Ramos (cell line): ENCODE results near the gene CARD9.
"Not testable (repeated sequence)": the region's sequence is repeated elsewhere in the genome, so short reads cannot be mapped to it uniquely, and the experiment has no call there.

ENCODE experiments used
- in situ Hi-C: fragments of 300-500 bp; cut with MboI; formaldehyde crosslinking; loops from one replicate; pipeline ENCODE4 v1.14.3; 2022; ENCODE audit warnings: low sequenced_read_pairs; ENCODE audit not compliant: unreplicated experiment

CARD9 gene, protein sequence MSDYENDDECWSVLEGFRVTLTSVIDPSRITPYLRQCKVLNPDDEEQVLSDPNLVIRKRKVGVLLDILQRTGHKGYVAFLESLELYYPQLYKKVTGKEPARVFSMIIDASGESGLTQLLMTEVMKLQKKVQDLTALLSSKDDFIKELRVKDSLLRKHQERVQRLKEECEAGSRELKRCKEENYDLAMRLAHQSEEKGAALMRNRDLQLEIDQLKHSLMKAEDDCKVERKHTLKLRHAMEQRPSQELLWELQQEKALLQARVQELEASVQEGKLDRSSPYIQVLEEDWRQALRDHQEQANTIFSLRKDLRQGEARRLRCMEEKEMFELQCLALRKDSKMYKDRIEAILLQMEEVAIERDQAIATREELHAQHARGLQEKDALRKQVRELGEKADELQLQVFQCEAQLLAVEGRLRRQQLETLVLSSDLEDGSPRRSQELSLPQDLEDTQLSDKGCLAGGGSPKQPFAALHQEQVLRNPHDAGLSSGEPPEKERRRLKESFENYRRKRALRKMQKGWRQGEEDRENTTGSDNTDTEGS

DNA sequence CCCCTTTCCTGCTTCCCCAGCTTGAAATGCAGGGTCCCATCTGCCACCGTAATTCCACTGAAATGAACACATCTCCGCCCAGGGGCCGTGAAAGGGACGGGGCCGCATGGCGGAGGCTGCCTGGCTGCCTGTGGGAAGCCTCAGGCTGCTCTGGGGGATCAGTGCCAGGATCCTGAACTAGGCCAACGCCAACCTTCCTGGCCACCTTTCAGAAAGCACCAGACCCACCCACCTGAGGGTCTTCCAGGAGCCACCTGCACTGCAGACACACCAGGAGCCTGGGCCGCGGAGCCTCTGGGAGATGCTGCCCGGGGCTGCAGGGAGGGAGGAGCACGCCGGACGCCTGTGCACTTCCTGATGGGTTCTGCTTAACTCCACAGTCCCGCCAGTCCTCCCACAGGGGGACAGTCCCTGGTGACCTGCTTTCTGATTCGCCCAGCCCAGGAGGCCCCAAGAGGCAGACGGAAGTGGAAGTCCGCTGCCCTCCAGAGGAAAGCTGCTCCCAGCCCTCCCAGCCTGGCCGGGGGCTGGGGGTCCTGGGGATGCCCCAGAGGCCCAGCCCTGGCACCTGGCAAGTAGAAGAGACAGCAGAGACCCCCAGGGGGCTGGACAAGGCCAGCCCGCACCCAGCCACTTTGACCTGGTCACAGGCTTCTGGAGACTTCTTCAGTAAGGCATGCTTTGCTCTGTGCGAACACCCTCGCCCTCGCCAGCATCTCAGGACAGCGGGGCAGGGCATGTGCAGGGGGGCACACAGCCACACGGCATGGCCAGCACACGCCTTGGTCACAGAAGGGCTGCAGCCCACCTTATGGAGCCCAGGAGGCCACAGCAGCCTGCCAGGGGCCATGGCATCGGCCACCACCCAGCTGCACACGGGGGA lies at the start of gene CARD9:
TSS of gene CARD9 (minus strand) at position 370 of the 883 bp plus-strand sequence. CDS start 1,591 bp downstream, outside the sequence.
- in situ Hi-C loops: no loop called here

DNA sequence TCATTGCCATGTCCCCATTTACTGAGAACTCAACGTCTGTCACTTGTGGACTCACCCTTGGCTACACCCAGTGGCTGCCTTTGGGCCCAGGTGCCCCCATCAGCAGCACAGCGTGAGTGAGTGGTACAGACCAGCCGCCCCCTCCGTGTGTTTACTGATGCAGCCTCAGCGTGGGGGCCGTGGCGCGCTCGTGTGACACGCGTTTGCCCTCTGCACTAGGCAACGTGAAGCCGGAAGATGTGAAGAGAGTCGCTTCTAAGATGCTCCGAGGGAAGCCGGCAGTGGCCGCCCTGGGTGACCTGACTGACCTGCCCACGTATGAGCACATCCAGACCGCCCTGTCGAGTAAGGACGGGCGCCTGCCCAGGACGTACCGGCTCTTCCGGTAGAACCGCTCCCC lies 49.4 kb upstream of the CARD9 start:
- in situ Hi-C loops: no loop called here

DNA sequence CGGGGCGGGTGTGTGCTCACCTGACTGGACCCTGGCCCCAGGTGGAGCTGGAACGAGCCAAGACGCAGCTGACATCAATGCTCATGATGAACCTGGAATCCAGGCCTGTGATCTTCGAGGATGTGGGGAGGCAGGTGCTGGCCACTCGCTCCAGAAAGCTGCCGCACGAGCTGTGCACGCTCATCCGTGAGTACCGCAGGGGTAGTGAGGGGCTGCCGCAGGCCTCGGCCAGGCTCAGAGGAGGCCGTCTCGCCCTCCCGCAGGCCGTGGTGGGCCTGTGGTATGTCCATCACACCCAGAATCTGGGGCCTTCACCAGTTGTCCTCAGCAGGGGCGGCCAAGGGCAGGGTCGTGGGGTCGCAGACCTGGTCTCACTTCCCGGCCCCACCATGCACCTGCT lies 48.3 kb upstream of the CARD9 start:
- in situ Hi-C loops: no loop called here

DNA sequence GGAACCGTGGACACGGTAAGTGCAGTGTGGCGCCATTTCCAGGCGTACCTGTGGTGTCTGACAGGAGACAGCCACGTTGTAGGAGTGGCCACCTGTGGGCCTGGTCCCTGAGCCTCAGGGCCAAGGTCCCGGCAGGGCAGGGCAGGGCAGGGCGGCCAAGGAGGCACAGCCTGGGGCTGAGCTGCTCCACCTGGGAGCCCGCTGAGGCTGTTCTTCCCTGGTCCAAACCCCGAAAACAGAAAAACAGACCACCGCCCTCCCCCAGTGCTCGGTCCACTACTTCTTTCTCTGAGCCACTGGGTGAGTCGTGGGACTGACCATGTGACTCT lies 45.6 kb upstream of the CARD9 start:
- in situ Hi-C loops: no loop called here

DNA sequence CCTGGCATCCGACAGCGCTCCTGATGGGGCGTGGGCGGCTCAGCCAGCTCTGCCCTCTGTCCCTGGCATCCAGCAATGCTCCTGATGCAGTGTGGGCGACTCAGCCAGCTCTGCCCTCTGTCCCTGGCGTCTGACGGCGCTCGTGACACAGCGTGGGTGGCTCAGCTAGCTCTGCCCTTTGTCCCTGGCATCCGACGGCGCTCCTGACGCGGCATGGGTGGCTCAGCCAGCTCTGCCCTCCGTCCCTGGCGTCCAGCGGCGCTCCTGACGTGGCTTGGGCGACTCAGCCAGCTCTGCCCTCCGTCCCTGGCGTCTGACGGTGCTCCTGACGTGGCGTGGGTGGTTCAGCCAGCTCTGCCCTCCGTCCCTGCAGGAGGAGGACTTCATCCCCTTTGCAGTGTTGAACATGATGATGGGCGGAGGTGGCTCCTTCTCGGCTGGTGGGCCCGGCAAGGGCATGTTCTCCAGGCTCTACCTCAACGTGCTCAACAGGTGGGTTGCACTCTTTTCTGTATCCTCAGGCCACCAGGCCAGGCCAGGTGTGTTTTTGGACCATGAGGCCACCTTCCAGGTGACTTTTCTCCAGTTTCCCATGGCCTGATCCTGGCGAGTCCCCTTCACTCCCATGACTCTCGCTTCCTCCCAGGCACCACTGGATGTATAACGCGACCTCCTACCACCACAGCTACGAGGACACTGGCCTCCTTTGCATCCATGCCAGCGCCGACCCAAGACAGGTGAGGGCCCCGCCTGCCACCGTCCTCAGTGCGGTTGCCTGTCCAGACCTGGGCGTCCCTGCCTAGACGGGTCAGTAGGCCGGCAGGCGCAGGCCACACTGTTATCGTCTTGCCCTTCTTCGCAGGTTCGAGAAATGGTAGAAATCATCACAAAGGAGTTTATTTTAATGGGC lies 45.0 kb upstream of the CARD9 start:
- in situ Hi-C loops: no loop called here

DNA sequence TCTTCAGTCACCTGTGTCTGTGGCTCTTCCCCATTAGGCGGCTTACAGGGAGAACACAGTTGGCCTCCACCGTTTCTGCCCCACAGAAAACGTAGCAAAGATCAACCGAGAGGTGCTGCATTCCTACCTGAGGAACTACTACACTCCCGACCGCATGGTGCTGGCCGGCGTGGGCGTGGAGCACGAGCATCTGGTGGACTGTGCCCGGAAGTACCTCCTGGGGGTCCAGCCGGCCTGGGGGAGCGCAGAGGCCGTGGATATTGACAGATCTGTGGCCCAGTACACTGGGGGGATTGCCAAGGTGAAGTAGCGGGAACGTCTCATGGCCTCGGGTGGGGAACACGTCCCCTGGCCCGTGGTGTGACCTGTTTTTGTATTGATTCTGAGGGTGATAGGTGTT lies 43.4 kb upstream of the CARD9 start:
- in situ Hi-C loops: no loop called here

DNA sequence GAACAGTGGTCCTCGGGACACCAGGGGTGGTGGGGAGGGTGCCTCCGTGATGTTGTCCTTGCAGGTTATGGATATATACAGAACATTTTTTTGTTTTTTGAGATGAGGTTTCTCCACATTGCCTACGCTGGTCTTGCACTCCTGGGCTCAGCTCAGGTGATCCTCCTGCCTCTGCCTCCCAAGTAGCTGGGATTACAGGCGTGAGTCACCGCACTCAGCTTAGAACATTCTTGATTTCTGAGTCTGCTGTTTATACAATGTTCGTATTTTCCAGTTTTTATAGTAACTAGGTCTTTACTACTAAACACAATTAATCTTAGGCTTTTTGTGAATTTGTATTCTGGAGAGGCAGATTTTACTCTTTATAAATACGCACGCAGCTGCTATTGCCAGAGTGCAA lies 43.0 kb upstream of the CARD9 start:
- in situ Hi-C loops: no loop called here

DNA sequence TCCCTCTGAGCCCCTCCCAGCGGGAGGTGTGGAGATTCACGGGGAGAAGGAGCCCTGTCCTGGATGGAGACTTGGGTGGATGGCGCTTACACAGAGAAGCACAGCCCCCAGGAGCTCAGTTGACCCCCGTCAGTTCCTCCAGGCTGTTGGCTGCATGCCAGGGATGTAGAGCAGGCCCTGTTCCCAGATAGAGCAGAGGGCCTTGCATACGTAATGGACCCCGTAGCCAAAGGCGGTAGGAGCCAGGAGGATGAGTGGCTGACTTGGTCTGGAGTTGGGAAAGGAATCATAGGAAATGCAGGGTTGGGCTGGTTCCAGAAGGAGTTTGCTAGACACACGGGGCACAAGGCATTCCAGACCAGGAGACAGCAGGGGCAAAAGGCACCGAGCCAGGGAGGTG lies 39.5 kb upstream of the CARD9 start:
- in situ Hi-C loops: no loop called here

DNA sequence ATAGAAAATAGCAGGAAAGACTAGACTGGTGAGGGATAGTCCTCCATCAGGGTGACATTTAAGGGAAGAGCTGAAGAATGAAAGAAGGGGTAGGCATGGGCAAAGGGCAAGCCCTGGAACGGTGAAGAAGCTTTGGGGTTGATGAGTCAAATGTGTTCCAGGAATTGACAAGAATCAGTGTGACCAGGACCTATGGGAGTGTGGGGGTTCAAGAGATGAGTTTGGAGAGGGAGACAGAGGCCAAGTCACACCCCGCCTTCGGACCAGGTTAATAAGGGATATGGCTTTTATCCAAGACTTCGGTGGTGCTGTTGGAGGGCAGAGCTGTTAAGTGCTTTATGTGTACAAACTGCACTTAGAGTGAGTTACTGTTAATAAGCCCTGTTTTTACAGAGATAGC lies 37.9 kb upstream of the CARD9 start:
- in situ Hi-C loops: no loop called here

DNA sequence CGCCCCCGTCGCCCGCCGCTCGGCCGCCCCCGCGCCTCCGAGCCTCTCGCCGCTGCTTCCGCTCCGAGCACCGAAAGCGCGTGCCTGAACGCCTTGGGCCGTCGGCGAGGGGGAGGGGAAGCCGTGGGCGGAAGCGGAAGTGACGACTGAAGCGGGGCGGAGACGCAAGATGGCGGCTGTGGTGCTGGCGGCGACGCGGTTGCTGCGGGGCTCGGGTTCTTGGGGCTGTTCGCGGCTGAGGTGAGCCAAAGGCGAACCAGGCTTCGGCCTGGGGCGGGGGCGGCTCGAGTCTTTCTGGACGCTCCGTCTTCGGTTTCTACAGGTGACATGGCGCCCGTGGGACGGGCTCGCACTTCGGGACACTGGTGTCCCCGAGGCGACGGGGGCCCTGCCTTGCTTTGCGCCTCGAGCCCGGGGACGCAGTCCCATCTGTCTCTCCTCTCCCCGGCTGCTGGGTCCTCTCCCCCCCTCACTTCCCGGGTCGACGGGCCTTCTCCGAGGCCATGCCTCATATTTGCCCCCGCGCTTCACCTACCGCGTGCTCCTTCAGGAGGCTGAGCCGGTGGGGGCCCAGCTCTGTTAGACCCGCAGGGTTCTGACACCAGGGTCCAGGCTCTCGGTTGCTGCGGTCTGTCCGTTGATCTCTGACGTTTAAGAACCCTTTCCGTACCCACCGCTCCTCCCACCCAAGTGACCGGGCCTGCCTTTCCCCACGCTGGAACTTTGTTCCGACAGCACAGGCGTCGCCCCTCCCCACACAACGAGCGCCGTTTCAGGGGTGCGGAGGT lies 37.2 kb upstream of the CARD9 start, which contains the start of the genes ENTR1 and PMPCA:
TSS of gene ENTR1 (minus strand) at position 115 of the 788 bp plus-strand sequence. CDS start 217 bp downstream, outside the sequence.
TSS of gene PMPCA (plus strand) at position 159 of the 788 bp plus-strand sequence. CDS start at position 170, 11 bp downstream.
- in situ Hi-C loops: no loop called here

DNA sequence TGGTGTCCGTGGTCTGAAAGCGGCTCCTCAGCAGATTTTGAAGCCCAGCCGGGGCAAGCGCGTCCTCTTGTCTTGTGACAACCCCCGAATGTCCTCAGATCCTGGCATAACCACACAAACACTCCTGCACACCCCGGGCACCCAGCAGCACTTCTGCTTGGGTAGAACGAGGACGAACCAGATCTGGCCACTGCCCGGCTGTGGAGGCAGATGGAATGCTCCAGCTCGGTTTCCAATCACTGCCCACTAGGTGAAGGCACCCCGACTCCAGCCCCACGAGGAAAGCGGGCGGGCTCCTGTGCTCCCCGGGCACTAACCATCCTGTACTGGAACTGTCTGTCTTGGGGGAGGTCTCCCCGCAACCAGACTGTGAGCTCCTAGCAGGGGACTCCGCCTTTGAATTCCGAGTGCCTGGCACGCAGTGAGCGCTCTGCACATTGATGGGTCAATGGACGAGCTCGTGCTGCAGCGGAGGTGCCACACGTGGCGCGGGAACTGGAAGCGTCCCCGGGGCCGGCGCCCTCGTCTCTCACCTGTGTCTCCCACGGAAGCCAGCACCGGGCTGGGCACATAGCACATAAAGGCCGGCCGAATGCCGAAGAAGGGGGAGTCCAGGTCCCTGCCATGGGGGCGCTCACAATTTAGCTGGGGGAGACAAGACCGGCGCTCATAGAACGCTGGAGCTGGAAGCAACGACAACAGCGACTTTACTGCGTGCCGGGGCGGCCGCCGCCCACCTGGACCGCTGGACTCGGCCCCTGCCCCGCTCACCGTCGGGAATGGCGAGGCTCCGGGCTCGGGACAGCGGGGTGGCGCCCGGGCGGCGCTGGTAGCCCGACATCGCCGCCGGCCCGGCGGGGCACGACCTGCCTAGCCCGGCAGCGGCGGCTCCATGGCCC lies 36.3 kb upstream of the CARD9 start:
- in situ Hi-C loops: no loop called here

DNA sequence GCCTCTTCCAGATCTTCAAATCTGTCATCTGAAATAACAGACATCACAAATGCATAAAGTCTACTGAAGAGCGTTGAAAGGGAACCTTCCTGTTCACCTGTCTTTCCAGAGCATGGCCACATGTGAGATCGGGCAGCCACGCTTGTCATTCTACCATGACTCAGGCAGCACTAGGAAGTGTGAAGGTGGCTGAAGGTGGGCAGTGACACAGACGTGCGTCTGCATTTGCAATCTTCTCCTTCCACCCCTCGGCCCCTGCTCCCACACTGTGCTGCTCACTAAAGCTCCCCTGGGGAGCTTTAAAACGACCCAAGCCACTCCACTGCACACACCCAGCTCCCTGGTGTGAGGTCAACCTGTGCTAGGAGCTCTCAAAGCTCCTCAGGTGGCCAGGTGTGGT lies 34.4 kb upstream of the CARD9 start:
- in situ Hi-C loops: no loop called here

DNA sequence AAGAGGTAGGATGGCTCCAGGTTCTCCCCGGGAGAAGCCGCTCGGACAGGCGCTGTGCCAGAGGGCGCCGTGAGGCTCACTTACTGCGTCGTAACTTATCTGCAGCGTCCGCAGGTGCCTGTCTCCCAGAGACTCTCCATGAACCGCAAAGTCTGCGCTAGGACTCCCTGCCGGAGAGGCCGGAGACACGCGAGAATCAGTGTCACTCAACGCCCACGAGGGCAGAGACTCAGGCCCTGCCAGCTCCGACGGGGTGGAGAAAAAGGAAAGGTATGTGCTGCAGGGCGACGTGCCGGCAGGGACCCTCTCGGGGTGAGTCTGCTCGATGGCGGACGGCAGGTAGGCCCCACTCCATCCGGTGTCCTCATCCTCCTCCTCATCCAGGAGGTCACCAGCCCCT lies 33.6 kb upstream of the CARD9 start:
- in situ Hi-C loops: not testable (repeated sequence)

DNA sequence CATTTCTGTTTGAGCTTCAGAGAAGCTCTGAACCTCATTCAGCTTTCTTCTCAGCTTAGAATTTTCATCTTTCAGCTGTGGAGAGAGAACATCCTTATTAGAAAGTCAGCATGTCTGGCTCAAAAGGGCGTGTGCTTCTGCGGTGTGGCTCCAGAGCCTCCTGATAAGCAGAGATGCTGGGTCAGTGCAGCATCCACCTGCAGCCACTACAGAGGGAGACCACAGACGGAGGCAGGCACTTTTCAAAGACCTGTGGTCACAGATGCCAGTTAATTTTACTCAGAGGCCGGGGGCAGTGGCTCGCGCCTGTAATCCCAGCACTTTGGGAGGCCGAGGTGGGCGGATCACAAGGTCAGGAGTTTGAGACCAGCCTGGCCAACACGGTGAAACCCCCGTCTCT lies 32.4 kb upstream of the CARD9 start:
- in situ Hi-C loops: not testable (repeated sequence)

DNA sequence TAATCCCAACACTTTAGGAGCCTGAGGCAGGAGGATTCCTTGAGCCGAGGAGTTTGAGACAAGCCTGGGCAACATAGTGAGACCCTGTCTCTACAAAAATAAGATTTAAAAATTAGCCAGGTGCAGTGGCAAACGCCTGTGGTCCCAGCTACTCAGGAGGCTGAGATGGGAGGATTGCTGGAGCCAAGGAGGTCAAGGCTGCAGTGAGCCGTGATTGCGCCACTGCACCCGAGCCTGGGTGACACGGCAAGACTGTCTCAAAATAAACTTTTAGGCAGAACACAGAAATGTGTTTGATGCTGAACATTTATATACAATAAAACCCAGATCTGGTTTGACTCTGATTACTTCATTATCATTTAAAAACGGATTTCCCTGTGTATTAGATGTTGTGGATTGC lies 32.0 kb upstream of the CARD9 start:
- in situ Hi-C loops: no loop called here

DNA sequence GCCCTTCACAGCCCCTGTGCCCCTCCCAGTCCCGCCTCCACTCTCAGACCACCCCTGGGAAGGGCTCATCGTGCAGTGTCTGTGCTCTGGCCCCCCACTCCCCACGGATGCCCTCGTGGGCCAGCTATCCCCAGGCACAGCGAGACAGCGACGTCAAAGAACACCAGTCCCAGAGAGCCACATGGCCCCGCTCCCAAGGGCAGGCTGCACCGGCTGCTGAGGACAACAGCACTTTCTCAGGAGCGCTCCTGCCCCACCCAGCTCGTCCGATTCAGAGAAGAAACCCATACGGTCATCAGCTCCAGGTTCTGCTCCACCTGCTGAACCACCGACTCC lies 31.3 kb upstream of the CARD9 start:
- in situ Hi-C loops: no loop called here

DNA sequence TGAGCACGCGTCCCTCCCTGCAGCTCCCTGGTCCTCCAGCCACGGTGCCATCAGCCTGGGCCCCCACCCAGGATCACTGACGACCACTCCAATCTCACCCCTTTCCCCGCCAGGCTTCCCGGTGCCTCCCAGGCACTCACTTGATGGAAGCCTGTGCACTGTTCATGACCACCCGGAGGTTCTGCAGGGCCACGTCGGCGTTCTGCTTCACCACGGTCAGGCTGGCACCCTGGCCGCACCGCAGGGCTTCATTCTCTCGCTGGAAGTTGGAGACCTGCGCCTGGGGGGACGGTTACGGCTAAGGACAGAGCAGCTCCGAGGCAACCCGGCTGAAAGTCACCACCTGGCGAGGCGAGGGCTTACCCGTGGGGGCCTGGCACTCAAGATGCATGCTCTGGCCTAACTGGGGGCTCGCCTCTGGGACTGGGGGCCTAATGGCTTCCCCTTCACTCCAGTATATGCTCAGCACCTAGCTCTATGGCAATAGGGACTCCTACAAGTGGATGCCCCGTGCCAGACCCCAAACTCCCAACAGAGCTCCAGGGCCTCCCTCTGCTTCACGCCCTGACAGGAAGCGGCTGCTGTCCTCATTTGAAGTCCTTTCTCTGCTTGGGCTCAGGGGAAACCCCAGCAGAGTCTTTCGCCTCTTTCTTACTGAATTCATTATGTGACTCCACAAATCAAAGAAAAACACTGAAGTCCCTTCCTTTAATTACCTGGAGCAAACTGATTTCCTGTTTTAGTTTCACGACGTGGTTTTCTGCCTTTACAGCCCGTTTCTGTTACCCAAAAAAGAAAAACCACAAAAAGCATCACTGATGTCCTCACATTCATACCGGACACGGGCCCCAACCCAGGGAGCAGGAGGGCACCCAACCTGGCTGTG lies 30.7 kb upstream of the CARD9 start:
- in situ Hi-C loops: no loop called here
